Stimulated activated CD4-positive, alpha-beta T cell treated with anti-CD3 and anti-CD28 coated beads, Interleukin-15, amount 100 ng/mL, for 24 hours (primary cell): ENCODE data around the gene NR1I3.
A peak's percentile ranks its signal among the peaks of the same experiment; 100 is the strongest.
"Not testable (repeated sequence)": the region's sequence is repeated elsewhere in the genome, so short reads cannot be mapped to it uniquely, and the experiment has no call there.

Experiments
- DNase-seq: peaks from one replicate; pipeline ENCODE4 v3.0.0-alpha.2; 2020

The NR1I3 gene

DNA sequence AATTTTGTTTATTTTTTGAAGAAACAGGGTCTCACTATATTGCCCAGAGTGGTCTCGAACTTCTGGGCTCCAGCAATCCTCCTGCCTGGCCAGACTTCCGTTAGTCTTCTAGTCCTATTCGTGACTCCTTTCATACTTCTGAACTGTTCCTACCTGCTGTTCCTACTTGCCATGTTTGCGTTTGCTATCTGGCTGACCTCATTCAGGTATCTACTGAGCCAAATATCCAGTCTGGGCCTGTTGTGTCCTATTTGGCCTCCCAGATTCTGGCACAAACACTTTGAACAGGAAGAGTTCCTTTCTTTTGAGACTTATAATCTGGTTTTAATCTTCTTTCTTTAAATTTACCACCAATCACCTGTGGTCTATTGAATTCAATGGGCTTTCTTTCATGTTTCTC, 6.9 kb upstream of the NR1I3 start:
- DNase-seq, result no peak

DNA sequence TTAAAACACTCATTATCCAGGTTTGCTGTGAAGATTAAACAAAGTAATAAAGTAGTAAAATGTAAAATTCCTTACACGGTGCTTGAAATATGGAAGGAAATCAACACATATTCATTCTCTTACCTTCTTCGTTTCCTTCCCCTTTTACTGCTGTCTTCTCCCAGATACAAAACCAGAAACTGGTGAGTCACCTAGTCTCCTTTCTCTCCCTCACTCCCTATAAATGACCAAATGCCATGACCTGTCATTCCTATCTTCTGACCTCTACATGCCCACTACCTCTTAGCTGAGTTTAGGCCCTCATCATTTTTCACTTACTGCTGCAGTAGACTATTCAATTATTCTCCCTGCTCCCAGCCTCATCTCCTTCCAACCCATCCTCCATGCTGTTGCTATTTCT, 4.3 kb upstream of the NR1I3 start:
- no peak for DNase-seq

GRCh38 chr1:161241682-161242081, 3.7 kb upstream of the NR1I3 start:
- no peak for DNase-seq

DNA sequence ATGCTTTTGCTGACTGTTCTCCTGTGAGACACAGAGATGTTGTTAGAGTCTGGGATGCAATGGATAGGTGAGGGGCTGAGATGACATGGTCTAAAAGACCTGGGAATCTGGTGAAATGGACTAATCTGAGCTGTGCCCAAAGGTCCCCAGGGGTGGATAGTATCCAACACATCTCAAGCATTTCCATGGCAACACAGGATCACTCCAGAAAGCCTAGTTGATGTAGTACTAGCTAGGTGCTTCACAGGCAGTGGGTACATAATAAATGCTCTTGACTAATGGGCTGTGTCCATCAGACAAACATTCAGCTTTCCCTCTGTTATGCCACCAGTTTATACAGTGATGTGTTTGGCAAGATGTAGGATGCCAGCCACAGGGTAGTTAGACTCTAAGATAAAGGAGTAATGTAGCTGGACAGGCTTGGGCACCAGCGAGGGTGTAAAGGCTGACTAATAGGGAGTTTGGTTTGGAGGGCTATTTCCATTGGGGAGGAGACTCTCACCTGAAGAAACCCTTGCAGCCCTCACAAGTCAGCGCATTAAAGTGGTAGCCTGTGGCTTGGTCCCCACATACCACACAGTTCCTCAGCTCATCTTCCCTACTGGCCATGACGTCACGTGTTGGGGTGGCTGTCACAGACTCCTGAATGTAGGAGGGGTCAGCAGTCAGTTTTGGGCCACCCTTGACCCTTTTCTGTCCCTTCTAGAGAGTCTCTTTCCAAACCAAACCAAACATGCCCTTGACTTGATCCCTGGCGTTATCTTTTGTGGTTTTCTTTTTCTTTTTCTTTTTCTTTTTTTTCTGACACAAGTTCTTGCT, 1.8 kb downstream of the NR1I3 start:
- no peak for DNase-seq

DNA sequence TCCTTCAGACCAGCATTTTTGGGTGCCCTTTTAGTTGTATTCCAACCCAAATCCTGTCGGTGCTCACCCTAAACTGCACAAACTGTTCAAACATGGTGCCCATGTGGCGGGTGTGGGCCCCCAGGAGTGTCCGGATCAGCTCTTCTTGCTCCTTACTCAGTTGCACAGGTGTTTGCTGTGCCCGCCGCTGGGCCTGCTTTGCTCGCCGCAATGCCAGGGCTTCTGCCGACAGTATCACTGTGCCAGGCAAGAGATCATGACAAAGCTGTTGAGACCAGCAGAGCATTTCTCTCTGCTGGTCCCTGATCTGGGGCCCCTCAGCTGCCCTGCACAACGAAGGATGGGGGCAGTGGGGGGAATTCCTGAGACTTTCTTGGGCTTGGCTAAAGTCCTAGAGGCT, 4.9 kb downstream of the NR1I3 start:
- no peak for DNase-seq

GRCh38 chr1:161230762-161231161, 7.2 kb downstream of the NR1I3 start:
- DNase-seq, result no peak

GRCh38 chr1:161229896-161230295, 8.1 kb downstream of the NR1I3 start:
- no peak for DNase-seq

- DNase-seq, result no peak
These were observed 10.0 kb downstream of the NR1I3 start for GRCh38 chr1:161228032-161228431.

DNA sequence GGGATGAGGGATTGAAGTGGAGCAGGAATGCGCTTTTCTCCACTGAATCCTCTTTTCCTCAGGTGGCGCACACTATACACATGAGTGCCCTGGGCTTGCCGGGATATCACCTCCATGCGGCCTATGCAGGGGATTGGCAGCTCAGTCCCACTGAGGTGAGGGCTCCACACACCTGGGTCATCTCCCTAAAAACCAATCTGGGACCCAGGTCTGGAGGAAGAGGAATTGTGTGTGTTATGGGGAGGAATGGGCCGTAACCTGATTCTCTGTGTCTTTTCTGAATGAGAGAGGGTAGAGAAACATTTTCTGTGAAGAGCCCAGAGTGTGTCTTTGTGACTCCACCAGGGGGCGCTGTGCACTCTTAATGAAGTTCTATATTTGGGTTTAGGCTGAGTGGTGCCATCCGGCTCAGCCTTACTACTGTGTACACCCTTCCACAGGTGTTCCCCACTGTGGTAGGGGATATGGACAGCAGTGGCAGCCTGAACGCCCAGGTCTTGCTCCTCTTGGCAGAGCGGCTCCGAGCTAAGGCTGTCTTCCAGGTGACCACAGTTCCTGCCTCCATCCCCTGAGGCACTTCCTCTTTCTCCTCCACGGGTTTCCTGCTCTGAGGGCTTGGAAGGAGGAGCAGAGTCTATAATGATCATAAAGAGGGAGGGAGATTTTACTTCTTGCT, 10.7 kb downstream of the NR1I3 start:
- DNase-seq, result peak; percentile 95

DNA sequence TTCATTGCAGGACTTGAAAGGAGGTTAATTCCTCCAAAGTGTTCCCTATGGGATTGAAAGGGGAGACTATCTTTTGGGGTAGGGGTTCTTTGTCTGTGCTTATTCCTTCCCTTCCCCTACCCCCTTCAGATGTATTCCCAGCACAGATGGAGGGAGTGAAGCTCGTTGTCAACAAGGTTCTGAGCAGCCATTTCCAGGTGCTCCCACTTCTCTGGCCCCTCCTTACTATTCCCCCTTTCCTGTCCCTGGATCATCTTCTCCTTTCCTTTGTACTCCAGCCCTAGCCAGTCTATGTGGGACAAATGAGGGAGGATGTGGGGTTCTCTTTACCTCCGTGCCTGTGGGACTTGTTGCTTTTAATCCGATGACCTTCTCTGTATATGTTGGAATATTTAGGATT, 11.2 kb downstream of the NR1I3 start:
- no peak for DNase-seq

DNA sequence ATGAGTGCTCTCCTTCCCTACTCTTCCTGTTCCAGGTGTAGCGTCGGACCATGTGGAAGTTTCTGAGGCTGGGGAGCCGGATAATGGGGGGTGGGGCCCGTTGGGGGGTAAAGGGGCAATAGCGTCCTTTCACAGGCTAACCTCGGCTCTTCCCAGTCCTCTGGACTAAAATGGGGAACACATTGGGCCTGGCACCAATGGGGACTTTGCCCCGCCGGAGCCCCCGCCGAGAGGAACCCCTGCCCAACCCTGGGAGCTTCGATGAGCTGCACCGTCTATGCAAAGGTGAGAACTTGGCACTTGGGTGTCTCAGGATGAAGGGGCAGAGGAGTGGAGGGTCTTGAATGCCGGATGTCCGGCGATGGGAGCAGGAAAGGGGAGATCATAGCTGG, 11.7 kb downstream of the NR1I3 start:
- DNase-seq, result peak; percentile 22

GRCh38 chr1:161225534-161226319, 12.3 kb downstream of the NR1I3 start, which contains the start of gene TOMM40L:
Gene TOMM40L (plus strand): TSS chr1:161226060. CDS start chr1:161226490, 430 bp downstream.
- peak; percentile 89 for DNase-seq

DNA sequence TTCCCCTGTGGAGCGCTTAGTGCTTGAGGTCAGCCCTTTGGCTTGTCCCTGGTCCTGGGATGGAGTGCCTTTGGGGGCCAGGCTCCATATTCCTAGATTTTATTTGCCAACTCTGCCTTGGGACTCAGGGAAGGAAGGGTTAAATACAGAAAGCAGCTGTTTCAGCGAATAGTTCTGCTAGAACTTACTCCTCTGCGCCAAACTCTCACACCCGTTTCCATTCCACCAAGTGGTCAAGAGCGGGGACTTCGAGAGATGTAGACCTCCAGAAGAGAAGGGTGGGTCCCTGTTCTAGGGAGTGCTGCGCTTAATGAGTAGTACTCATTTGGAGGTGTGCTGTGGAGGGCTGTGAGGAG, 12.8 kb downstream of the NR1I3 start:
- no peak for DNase-seq

GRCh38 chr1:161224695-161225087, 13.3 kb downstream of the NR1I3 start:
- DNase-seq, result not testable (repeated sequence)

DNA sequence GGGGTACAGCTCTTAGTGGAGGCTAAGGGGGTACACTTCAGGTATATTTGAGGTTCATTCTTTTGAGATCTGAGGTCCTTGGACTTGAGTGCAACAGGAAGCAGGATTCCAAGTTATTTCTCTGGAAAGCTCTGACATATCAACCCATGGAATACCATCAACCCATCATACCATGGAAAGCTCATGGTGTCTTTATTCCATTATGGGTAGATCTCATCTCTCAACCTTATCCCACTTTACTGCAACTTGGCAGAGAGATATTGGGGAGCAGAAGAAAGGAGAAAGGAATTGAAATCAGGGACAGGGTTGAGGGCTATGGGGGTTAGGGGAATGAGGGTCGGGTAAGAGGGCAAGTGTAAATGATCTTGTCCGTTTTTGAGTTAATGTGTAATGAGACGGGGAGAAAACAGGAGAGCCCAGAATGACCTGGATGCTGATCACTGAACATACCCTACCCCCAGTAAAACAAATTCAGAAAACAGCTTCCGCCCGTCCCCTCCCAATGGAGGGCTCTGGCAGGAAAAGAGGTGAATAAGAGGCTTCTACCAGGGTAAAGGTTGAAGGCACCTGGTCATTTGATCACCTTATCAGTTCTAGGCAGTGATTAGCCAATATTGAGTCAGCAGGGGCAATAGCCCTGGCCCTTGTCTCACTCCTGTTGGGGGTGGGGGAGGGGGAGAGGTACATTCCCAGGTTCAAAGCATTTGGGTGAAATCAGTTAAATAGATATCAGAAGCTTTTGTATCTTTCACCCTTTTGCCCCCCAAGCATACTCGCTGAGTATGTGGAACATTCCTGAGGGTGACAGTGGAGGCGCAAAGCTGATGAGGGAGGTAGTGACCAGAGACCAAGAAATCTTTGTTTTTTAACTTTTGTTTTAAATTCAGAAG, 14.0 kb downstream of the NR1I3 start:
- no peak for DNase-seq

DNA sequence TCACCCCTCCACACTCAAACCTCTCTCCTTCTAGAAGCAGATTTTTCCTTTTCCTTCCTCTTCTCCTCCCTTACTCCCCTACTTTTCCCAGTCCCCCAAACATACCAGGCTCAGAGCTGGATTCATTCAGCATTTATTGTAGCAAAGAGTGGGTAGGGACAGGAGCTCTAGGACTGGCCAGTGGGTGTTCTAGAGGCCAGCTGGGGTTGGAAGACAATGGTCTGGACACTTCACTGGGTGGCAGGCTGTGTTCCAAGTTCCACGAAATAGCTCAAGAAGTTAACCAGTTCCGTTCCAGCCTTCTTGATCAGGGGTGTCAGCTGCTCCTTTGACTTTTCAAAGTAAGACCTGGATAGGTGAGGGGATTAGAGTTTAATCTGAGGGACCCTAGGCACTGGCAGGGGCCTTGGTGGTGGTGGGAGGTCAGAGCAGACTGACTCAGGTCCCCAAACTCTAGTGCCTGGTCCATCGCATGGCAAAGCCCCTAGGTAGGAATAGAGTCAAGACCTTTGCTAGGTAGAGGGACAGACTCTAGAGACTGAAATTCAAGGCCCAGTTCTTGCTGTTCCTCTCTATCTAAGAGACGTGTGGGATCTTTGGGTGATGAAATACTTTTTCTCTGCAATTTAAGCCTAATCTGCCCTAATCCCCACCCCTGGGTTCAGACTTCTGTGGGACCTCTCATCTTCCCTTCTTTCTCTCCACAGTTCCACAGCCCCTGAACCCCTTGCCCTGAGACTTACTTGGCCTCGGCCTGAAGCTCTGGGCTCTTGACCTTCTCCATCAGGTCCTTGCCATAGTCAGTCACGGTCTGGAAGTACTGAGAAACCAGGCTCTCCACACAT, 15.6 kb downstream of the NR1I3 start:
- no peak for DNase-seq

- no peak for DNase-seq
These were observed 18.0 kb downstream of the NR1I3 start for GRCh38 chr1:161220002-161220401.

GRCh38 chr1:161219078-161219892, 18.7 kb downstream of the NR1I3 start:
- no peak for DNase-seq

- no peak for DNase-seq
These were observed 19.5 kb downstream of the NR1I3 start for GRCh38 chr1:161218301-161219077.

DNA sequence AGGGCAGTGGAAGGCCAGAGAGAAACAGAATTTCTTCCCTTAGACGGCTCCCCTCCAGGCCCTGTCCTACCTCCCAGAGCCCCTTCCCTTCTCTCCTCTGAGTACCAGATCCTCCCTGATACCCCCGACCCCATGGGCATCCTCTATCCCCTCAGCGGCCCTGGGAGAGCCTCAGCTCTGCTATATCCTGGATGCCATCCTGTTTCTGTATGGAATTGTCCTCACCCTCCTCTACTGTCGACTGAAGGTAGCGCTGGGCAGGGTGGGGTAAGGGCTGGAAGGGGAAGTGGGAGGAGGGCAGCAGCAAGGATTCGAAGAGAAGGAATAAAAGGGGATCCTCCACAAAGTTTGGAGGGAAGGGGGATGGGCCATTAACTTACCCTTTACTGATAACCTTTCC, 20.2 kb downstream of the NR1I3 start:
- DNase-seq, result no peak
